Jurkat, Clone E6-1 (cell line): ENCODE data around the gene GTF2I.
A peak's percentile ranks its signal among the peaks of the same experiment; 100 is the strongest.
"Not testable (repeated sequence)": the region's sequence is repeated elsewhere in the genome, so short reads cannot be mapped to it uniquely, and the experiment has no call there.

ENCODE experiments used
- DNase-seq: peaks from one replicate; pipeline ENCODE4 v3.0.0-alpha.2; 2011; ENCODE audit warnings: low read depth, low spot score
- H3K4me3 ChIP-seq: 2 replicates; pipeline ENCODE4 v1.5.1; 2011; ENCODE audit warnings: mild to moderate bottlenecking, low read length, control low read depth, moderate library complexity

Gene GTF2I

DNA sequence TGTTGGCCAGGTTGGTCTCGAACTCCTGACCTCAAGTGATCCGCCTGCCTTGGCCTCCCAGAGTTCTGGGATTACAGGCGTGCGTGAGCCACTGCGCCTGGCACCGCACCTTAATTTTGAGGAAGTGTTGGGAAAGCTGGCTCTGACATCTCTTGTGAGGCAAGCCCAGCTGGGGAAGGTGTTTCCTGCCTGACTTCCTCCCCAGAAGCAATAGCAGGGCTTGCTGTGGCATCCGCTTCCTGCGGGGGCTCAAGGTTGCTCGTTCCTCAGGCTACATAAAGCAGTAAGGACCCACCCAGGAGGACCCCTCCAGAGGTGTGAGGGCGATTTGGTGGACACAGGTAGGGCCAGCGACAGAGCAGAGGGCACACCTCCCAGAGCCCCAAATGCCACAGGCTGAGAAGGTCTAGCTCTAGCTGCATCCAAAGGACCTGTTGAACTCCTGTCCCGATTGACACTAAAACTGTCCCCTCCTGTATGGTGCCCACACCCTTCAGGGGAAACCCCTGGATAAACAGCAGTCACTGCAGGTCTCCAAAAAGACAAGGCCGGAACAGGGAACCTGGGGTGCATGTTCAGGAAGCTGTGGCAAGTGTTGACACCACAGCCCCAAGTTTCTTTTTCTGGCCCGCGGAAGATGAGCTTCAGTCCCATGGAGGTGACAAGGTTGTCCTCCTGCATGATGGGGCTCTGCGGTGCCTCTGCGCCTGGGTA lies 107.8 kb downstream of the GTF2I start:
- not testable (repeated sequence) for H3K4me3 ChIP-seq, DNase-seq

- not testable (repeated sequence) for DNase-seq, H3K4me3 ChIP-seq
Observed at GRCh38 chr7:74766509-74766908, 109.0 kb downstream of the GTF2I start.

- not testable (repeated sequence) for DNase-seq, H3K4me3 ChIP-seq
Observed at GRCh38 chr7:74766991-74767390, 109.5 kb downstream of the GTF2I start.

- DNase-seq, H3K4me3 ChIP-seq: not testable (repeated sequence)
Observed at GRCh38 chr7:74770062-74770461, 112.5 kb downstream of the GTF2I start.

GRCh38 chr7:74772093-74772492 lies 114.6 kb downstream of the GTF2I start:
- DNase-seq, result not testable (repeated sequence)

DNA sequence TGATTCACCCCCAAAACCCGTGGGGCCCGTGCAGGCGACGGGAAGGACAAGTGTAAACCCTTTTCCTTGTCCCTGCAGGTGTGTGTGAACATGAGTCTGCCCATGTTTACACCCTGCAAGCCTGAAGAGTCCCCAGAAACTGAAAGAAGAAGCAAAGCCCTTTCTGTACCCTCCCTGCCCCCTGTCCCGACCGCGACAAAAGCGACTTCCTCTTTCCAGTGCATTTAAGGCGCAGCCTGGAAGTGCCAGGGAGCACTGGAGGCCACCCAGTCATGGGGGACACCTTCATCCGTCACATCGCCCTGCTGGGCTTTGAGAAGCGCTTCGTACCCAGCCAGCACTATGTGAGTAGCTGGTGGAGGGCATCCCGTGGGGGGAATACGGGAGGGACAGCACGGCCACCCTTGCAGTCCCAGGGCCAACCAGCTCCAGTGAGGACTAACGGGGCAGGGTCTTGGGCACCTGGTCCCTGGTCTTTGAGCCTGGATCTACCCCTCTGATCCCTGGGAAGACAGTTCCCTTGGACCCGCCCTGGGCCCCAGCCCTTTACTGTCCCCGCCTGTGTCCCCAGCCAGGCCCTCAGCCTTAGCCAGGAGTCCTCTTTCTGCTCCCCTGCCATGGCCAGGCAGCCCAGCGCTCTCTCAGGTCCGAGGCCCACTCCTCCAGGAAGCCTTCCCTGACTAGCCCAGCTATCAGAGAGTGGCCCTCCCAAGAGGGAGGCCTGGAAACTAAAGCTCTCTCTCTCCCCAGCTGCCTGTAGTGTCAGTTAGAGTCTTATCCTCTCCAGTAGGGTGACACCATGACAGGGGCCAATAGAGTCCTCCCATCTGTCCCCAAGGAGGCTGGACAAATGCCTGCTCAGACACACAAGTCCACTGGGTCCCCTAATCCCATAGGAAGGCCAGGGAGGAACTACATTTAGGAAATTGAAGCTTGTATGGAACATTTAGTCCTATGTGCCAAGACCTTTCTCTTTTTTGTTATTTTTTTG lies 116.5 kb downstream of the GTF2I start, which contains the start of gene NCF1:
TSS of gene NCF1 (plus strand) at position 252 of the 991 bp plus-strand sequence. CDS start at position 273, 21 bp downstream.
- not testable (repeated sequence) for DNase-seq, H3K4me3 ChIP-seq

More at GRCh38 chr7:74772093-74772492, 114.6 kb downstream of the GTF2I start:
- not testable (repeated sequence) for H3K4me3 ChIP-seq

DNA sequence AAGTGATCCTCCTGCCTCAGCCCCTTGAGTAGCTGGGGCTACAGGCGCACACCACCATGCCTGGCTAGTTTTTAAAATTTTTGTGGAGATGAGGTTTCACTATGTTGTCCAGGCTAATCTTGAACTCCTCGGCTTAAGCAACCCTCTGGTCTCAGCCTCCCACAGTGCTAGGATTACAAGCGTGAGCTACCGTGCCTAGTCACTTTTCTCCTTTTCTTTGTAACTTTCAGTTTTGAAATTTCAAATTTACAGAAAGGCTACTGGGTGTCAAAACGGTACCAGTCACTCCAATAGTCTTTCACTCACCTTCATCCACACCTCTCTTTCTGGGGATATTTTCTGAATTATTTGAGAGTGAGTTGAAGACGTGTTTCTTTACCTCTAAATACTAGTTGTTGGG lies 117.6 kb downstream of the GTF2I start:
- not testable (repeated sequence) for DNase-seq

DNA sequence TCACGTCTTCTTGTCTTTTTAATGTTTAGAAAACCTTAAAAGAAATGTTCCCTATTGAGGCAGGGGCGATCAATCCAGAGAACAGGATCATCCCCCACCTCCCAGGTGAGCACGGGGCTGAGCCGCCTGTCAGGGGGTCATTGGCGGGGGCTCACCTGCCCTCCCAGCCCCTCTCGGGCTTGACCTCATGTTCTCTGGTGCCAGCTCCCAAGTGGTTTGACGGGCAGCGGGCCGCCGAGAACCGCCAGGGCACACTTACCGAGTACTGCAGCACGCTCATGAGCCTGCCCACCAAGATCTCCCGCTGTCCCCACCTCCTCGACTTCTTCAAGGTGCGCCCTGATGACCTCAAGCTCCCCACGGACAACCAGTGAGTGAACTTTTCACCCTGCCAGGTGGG lies 121.5 kb downstream of the GTF2I start:
- DNase-seq, H3K4me3 ChIP-seq: not testable (repeated sequence)

More for the DNA sequence above, 117.6 kb downstream of the GTF2I start:
- not testable (repeated sequence) for H3K4me3 ChIP-seq

DNA sequence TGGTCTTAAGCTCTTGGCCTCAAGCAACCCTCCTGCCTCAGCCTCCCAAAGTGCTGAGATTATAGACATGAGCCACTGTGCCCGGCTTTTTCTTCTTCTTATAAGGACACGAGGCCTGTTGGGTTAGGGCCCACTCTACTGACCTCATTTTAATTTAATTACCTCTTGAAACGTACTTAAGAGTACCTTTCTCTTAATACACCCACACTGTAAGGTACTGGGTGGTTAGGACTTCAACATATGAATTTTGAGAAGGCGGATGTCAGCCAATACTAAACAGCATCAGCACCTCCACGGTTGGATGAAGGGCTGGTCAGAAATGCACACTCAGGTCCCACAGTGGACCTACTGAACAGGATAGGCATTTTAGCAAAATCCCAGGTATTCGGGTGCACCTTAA lies 124.2 kb downstream of the GTF2I start:
- DNase-seq, H3K4me3 ChIP-seq: not testable (repeated sequence)

DNA sequence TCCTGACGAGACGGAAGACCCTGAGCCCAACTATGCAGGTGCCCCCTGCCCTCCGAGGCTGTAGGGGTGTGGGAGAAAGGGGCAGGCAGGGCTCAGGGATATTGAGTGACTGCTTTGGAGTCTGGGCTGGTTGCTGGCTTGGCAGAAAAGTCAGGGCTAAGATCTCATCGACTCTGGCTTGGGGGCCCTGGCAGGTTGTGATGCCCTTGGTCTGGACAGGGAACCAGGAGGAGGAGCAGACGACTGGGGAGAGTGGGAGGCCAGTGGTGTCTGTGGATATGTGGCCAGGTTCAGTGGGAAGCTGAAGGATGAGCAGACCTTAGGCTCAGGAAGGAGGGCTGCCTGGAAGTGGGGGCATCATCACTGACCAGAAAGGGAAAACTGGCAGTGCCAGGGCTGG lies 126.1 kb downstream of the GTF2I start:
- not testable (repeated sequence) for H3K4me3 ChIP-seq, DNase-seq

DNA sequence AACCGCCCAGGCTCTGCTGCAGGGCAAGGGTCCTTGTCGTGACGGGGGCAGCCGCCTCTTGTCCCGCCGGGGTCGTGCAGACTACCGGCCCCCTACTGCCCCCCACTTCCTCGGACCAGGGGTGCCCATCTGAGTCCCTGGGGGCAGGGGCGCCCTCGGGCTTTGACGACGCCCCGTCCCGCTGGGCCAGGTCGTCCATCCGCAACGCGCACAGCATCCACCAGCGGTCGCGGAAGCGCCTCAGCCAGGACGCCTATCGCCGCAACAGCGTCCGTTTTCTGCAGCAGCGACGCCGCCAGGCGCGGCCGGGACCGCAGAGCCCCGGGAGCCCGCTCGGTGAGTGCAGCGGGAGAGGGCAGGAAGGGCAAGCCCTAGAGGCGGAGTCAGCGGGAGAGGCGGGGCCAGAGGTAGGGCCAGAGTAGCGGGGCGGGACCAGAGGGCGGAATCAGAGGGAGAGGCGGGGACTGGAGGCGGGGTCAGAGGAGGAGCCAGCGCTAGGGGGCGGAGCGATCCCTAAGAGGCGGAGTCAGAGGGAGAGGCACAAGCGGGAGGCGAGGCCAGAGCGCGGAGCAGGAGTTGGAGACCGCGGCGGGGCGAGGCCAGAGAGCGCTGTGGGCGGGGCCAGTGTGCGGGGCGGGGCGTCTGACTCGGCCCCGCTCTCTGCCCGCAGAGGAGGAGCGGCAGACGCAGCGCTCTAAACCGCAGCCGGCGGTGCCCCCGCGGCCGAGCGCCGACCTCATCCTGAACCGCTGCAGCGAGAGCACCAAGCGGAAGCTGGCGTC lies 131.0 kb downstream of the GTF2I start:
- not testable (repeated sequence) for H3K4me3 ChIP-seq

DNA sequence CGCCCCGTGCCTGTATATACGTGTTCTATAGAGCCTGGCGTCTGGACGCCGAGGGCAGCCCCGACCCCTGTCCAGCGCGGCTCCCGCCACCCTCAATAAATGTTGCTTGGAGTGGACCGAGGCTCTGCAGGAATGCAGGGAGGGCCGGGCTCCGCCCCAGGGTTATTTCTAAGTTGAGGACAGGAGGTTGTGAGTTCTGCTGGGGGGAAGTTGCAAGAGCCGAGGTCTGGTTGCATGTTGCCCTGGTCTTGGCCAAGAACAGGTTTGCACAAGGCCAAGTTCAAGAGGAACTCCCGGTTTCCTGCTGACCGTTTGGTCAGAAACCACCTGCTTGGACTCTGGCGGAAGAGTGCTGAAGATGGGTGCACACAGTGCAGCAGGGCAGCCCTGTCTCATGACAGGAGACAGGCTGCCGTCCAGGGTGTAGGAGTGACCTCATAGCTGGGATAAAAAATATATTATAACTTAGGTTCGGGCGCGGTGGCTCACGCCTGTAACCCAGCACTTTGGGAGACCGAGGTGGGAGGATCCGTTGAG lies 131.8 kb downstream of the GTF2I start:
- not testable (repeated sequence) for H3K4me3 ChIP-seq, DNase-seq

More for the DNA sequence above, 131.0 kb downstream of the GTF2I start:
- DNase-seq, result peak; percentile 67

DNA sequence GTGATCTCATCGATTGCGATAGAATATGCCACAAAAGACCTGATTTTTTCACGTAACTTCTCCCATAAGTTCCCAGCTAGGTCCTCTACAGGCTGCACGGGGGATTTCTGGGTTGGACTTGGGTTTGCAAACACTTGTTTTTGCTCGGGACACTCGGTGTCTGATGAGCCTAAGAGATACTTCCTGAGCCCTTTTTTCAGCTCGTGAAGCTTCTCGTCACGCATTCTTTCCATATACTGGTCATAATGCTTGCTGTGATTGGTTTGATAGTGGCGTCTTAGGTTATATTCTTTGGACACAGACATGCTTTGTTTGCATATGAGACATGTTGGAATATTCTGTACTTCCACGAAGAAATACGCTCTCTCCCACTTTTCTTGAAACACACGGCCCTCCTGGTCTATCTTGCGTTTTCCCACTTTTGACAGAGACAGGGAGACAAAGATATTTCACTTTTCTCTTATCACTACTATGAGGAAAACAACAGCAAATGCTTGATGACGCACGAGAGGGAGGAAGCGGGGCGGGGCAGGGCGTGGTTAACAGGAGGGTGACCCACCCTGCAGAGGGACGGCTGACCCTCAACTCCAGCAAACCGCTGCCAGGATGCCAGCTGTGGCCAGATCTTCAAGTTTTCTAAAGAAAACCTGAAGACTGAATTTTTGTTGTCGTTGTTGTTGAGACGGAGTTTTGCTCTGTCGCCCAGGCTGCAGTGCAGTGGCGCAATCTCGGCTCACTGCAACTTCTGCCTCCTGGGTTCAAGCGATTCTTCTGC lies 140.5 kb downstream of the GTF2I start:
- not testable (repeated sequence) for H3K4me3 ChIP-seq, DNase-seq

DNA sequence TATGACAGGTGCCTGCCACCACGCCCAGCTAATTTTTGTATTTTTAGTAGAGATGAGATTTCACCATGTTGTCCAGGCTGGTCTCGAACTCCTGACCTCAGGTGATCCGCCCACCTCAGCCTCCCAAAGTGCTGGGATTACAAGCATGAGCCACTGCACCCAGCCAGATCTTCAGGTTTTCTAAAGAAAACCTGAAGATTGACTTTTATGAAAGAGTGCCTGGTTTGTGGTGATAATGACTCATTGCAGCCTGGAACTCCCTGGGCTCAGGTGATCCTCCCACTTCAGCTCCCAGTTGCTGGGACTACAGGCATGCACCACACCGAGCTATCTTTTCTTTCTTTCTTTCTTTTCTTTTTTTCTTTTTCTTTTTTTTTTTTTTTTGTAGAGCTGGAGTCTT lies 141.1 kb downstream of the GTF2I start:
- DNase-seq, H3K4me3 ChIP-seq: not testable (repeated sequence)
